Erythroblast (primary cell): ENCODE data around the gene FRMD3.

Source experiments
- GATA1 ChIP-seq: IDR thresholded peaks from 2 replicates; pipeline ENCODE4 v1.6.1; 2011; ENCODE audit warnings: low read depth, mild to moderate bottlenecking, control low read depth, low read length, moderate library complexity
- POLR2A ChIP-seq: IDR thresholded peaks from 2 replicates; pipeline ENCODE4 v1.6.1; 2011; ENCODE audit warnings: mild to moderate bottlenecking, low read length

DNA sequence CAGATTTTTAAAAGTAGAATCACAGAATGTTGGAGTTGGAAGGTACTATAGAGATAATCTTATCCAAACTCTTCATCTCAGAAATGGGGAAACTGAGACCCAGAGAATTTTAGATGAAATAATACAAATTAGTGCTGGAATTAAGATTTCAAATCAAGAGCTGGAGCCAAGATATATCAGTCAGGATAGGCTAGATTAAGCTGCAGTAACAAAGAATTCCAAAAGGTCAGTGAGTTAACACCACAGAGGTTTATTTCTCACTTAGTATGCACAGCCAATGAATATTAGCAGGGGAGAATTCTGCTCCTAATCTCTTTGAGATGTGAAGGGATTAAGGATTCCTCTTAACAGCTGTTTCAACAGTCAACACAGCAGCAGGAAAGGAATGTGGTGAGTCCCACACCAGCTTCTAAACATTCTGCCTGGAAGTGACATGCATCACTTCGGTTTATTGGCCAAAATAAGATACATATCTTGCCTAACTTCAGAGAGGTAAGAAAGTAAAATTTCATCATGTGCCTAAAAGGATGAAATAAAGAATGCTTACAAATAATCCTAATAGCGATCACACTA lies 136.8 kb downstream of the FRMD3 start:
- TF ChIP-seq POLR2A (no peak), GATA1 (no peak)
